ENCODE measurements around the gene SPATA3.

DNA sequence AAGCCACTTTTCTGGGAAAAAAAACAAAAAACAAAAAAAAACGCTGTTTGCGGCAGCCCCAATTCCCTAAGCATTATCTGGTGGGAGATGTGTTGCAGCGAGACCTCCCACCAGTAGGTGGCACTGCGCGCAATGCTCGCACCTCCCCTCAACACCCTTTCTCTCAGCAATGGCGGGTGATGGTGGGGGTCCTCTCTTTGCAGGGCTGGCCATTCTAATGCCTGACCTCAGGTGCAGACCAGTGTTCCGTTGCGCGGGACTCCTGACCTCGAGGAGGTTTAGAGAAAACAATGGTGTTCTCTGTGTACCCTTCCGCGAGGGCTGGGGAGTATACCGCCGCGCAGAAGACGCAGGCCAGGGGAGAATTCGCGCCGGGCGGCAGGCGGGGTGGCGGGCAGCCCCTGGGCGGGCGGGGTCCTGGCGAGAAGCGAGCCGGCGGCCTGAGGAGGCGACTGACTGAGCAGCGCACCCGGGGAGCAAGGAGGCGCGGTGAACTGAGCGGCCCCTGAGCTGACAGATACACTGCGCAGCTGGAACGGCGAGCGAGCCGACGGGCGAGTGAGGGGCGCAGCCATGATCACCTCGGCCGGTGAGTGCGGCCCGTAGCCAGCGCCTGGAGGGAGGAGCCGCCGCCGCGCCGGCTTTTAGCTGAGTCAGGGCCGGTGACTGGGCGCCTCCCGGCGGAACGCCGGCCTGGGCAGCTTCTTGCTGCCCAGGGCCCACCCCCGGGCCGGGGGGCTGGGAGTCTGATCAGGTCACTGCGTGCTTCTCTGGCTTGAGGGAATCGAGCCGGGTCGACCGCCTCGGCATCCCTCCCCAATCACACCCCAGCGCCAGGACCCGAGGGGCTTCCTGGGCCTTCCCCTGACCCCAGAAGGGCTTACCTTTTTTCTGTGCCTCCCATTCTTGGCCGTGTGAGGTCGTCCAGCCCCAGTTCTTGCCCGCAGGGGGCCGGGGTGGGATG is 60.8 kb downstream of the SPATA3 start, which contains the start of gene PSMD1:
- TF ChIP-seq, protein P1, sequence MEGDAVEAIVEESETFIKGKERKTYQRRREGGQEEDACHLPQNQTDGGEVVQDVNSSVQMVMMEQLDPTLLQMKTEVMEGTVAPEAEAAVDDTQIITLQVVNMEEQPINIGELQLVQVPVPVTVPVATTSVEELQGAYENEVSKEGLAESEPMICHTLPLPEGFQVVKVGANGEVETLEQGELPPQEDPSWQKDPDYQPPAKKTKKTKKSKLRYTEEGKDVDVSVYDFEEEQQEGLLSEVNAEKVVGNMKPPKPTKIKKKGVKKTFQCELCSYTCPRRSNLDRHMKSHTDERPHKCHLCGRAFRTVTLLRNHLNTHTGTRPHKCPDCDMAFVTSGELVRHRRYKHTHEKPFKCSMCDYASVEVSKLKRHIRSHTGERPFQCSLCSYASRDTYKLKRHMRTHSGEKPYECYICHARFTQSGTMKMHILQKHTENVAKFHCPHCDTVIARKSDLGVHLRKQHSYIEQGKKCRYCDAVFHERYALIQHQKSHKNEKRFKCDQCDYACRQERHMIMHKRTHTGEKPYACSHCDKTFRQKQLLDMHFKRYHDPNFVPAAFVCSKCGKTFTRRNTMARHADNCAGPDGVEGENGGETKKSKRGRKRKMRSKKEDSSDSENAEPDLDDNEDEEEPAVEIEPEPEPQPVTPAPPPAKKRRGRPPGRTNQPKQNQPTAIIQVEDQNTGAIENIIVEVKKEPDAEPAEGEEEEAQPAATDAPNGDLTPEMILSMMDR (IDR thresholded peaks at IDR 0.05; ENCODE audit: insufficient read depth, low read length, poor library complexity, severe bottlenecking), result peak; percentile 89
- TF ChIP-seq EZH2phosphoT487 (conservative IDR thresholded peaks at IDR 0.05; ENCODE audit: low read length), result no peak

Measured in SU-DHL-6 (cell line).